Psoas muscle (tissue), 8 donors: ENCODE data around the gene TCF12. TPM values are rescaled to one million over a fixed set of nuclear protein-coding genes. Genes with fewer than 3 reads are reported as not detected.

Experiments used
- ATAC-seq, 4 donors: fragments of 200-7000 bp; cut with Tn5 transposase; one replicate each; pipeline ENCODE4 v1.9.1; 2020; ENCODE audit warnings: moderate library complexity in 3 of 4, mild to moderate bottlenecking in 2 of 4
- DNase-seq, 2 donors: peaks; one replicate each; pipeline ENCODE4 v3.0.0-alpha.2; 2020
- H3K27ac ChIP-seq: fragments of 200-600 bp; one replicate; pipeline ENCODE4 v1.8.0; 2022
- H3K27me3 ChIP-seq, 3 donors: fragments of 200-600 bp in 1 of 3; one replicate each; pipeline versions ENCODE4 v1.6.1 to v1.8.0; 2013 to 2022; ENCODE audit warnings: low read length in 2 of 3, mild to moderate bottlenecking in 2 of 3, moderate library complexity in 1 of 3; ENCODE audit not compliant: insufficient read depth in 3 of 3
- H3K36me3 ChIP-seq, 2 donors: fragments of 200-600 bp in 1 of 2; one replicate each; pipeline versions ENCODE4 v1.6.1 to v1.8.0; 2013 to 2022; ENCODE audit warnings: low read depth in 1 of 2, mild to moderate bottlenecking in 1 of 2, moderate library complexity in 1 of 2; ENCODE audit not compliant: insufficient read depth in 1 of 2
- H3K4me1 ChIP-seq: fragments of 200-600 bp; one replicate; pipeline ENCODE4 v1.8.0; 2022
- H3K4me3 ChIP-seq: fragments of 200-600 bp; one replicate; pipeline ENCODE4 v1.8.0; 2022; ENCODE audit warnings: mild to moderate bottlenecking
- H3K9me3 ChIP-seq: fragments of 200-600 bp; one replicate; pipeline ENCODE4 v1.8.0; 2022
- WGBS, 3 donors: extraction: QIAGEN DNeasy Blood & Tissue Kit; methylation state at CpG; one replicate each; pipeline versions ENCODE4 v1.1.6 to v1.1.7; 2013; 5-methylcytosine and 5-hydroxymethylcytosine counted together
- intact Hi-C, 2 donors: fragments of 100-400 bp; cut with DNase I; formaldehyde crosslinking; loops; one replicate each; pipeline versions ENCODE4 v1.11.0 to v1.14.2; 2022
- polyA plus RNA-seq, 3 donors: library from polyadenylated mRNA; stranded (reverse); fragments of 200-250 nt; gene quantifications; one replicate each; pipeline ENCODE4 v1.2.3, GENCODE V29; 2013
- total RNA-seq, 4 donors: library from RNA; stranded (reverse); fragmentation: NEBNext Ultra II Directional in 2 of 4; extraction: Animal tissue kit (Norgen Biotek cat#: 25700) in 2 of 4; gene quantifications; one replicate each; pipeline versions ENCODE4 v1.2.1 to v1.2.4, GENCODE V29; 2021 to 2023
- TF ChIP-seq, protein P1 (sequence below): fragments of 200-600 bp; IDR thresholded peaks from one replicate; pipeline ENCODE4 v1.8.0; 2022; ENCODE audit warnings: antibody characterized with exemption
- donor health status: healthy with polysubstance abuse.
- donor health status: DM: no; HTN: no; CAD: no; lungs with moderate emphysema.
- donor health status: Bipolar disorder and iron deficiency.
- donor health status: healthy.
- donor health status: DM: yes; HTN: yes; CAD: no.
- donor health status: DM: no; HTN: no; CAD: no.
- donor health status: DM: no; HTN: no; CAD: no.
- donor health status: DM: yes; HTN: yes; CAD: no.

Gene TCF12
- total and polyA plus RNA-seq, 7 donors: 10.5 to 53.1 (median 30.5) TPM

DNA sequence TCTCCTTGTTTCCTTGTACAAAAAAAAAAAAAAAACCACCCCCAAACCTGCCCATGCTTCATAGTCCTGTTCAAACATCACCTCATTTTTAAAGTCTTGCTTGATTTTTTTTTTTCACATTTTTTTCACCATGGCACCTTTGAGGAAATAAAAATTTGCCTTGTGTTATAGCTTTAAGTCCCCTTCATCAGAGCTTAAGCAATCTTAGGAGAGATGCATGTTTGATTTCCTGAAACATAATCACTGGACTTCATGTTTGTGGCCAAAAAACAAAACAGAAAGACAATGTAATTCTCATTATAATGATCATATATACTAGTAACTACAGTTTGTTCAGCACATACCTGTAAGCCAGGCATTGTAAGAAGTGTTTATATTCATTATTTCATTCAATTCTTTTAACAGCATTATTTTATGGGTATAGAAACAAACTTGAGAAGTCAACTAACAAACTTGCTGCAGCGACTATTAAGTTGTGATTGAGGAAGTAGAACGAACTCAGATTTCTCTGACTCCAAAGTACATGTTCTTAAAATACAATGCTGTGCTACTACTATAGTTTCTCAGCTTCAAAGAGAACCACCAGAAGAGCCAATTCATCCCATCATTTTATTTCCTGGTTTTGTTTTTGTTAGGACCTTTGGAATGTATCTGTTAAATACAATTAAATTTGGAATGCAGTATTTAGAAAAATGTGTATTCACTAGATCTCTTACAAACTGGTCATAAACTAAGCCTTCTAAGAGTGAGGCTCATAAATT lies 203.8 kb downstream of the TCF12 start:
- Histone ChIP-seq H3K36me3 (no peaks in the 10 kb centered on the region), H3K9me3 (no peaks in the 10 kb centered on the region), H3K27me3 (no peaks in the 10 kb centered on the region), H3K27ac (no peak overlapping the region), H3K4me1 (peaks cover 15% of the 10 kb centered on the region), H3K4me3 (no peak overlapping the region)
- WGBS, 3 donors: 51 to 60% (median 59%) methylated on average over 2 of the region's 2 CpGs
- intact Hi-C loops: no loop called here
- ATAC-seq (no peak), DNase-seq (no peak)
- TF ChIP-seq, protein P1, sequence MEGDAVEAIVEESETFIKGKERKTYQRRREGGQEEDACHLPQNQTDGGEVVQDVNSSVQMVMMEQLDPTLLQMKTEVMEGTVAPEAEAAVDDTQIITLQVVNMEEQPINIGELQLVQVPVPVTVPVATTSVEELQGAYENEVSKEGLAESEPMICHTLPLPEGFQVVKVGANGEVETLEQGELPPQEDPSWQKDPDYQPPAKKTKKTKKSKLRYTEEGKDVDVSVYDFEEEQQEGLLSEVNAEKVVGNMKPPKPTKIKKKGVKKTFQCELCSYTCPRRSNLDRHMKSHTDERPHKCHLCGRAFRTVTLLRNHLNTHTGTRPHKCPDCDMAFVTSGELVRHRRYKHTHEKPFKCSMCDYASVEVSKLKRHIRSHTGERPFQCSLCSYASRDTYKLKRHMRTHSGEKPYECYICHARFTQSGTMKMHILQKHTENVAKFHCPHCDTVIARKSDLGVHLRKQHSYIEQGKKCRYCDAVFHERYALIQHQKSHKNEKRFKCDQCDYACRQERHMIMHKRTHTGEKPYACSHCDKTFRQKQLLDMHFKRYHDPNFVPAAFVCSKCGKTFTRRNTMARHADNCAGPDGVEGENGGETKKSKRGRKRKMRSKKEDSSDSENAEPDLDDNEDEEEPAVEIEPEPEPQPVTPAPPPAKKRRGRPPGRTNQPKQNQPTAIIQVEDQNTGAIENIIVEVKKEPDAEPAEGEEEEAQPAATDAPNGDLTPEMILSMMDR: no peak

DNA sequence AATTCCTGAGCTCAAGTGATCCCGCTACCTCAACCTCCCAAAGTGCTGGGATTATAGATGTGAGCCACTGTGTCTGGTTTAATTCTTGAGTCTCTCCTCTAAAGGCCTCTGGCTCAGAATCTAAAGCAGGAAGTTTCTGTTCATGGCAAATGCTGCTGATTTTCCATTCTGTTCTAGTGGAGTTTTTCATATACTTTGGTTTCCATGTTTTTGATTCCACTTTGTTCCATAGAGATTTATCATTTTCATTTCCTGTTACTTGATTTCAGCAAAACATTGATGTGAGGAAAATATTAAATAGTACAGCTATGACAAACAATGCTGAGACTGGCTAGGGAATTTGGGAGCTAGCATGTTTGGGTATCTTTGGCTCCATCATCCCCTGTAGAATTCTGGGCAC lies 205.6 kb downstream of the TCF12 start:
- Histone ChIP-seq H3K4me3 (no peak overlapping the region), H3K9me3 (no peaks in the 10 kb centered on the region), H3K27me3 (no peaks in the 10 kb centered on the region), H3K4me1 (no peaks in the 10 kb centered on the region), H3K27ac (no peak overlapping the region), H3K36me3 (no peaks in the 10 kb centered on the region)
- WGBS, 3 donors: 100% methylated on average over 1 of the region's 1 CpG
- intact Hi-C loops: no loop called here
- no peak for ATAC-seq
- TF ChIP-seq, protein P1: no peak
- no peak for DNase-seq

DNA sequence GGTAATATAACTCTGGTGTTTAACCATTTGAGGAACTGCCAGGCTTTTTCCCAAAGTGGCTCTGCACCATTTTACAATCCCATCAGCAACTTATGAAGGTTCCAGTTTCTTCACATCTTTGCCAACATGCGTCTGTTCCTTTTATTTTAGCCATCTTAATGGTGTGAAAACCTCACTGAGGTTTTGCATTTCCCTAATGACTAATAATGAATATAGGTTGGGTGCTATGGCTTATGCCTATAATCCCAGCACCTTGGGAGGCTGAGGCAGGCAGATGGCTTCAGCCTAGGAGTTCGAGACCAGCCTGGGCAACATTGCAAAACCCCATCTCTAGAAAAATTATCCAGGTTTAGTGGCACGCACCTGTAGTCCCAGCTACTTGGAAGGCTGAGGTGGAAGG lies 210.6 kb downstream of the TCF12 start:
- no peak overlapping the region for H3K27ac ChIP-seq
- no peaks in the 10 kb centered on the region for H3K27me3 ChIP-seq
- no peak for DNase-seq
- no peaks in the 10 kb centered on the region for H3K36me3 ChIP-seq
- H3K4me3 ChIP-seq: no peak overlapping the region
- H3K9me3 ChIP-seq: no peaks in the 10 kb centered on the region
- H3K4me1 ChIP-seq: no peaks in the 10 kb centered on the region
- 95 to 98% (median 96%) methylated on average over 3 of the region's 3 CpGs for WGBS, 3 donors
- TF ChIP-seq, protein P1: no peak
- intact Hi-C loops: no loop called here
- ATAC-seq: no peak

DNA sequence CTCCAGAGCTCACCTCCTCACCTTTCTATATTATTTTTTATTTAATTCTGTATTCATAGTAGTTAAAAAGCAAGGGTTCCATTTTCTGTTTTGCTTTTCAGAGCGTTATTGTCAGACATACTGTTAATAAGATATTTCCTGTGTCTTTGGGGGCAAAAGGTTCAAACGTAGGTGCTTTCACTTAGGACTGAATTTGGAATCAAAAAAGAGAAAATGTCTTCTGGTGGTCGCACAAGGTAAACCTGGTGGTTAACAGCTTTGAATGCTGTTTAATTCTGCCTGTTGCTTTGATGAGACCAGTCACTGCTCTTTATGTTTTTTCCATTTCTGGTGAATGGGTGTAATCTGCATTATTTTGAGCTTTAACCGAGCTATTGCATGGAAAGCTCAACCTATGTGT lies 212.5 kb downstream of the TCF12 start:
- intact Hi-C loops: loop anchor here in 1 of 2 donors (10.0 kb wide), 1 partner anchor 216 kb away; the partner anchor contains the start of gene TCF12
- Histone ChIP-seq H3K4me1 (peaks cover 7% of the 10 kb centered on the region), H3K27ac (no peak overlapping the region), H3K4me3 (no peak overlapping the region), H3K9me3 (no peaks in the 10 kb centered on the region), H3K36me3 (no peaks in the 10 kb centered on the region), H3K27me3 (no peaks in the 10 kb centered on the region)
- WGBS, 3 donors: 83 to 87% (median 83%) methylated on average over 4 of the region's 4 CpGs
- TF ChIP-seq, protein P1: no peak
- ATAC-seq (no peak), DNase-seq (no peak)
